ENCODE data around the gene ZC3H7A. TPM values are rescaled to one million over a fixed set of nuclear protein-coding genes. Genes with fewer than 3 reads are reported as not detected.
A peak's percentile ranks its signal among the peaks of the same experiment; 100 is the strongest.

ZC3H7A gene
- total and polyA plus RNA-seq, 2 of the 13 experiments (the other 11 are each of a cell fraction or from before 2014, with no cell fraction given): 29.2 to 36.8 TPM

- TF ChIP-seq NR2F1 (CRISPR knock-in tag; IDR thresholded peaks at IDR 0.05): no peak
- no peak for TF ChIP-seq MXD3 (CRISPR knock-in tag; IDR thresholded peaks at IDR 0.05)
- TF ChIP-seq MIER3 (CRISPR knock-in tag; IDR thresholded peaks at IDR 0.05; ENCODE audit: borderline replicate concordance): no peak
- peak; percentile 71; the same call in 1 of the 2 replicates for TF ChIP-seq ZMYM3 (CRISPR knock-in tag; IDR thresholded peaks at IDR 0.05)
- no peak for TF ChIP-seq AKAP8 (CRISPR knock-in tag; IDR thresholded peaks at IDR 0.05)
- TF ChIP-seq ZNF598 (CRISPR knock-in tag; IDR thresholded peaks at IDR 0.05; ENCODE audit: borderline replicate concordance): no peak
Measured at GRCh38 chr16:11759163-11759834, 37.8 kb downstream of the ZC3H7A start (continued).

GRCh38 chr16:11757671-11758545 lies 39.1 kb downstream of the ZC3H7A start:
- ChIA-PET POLR2A (interaction anchor here (0.6 to 3.9 kb wide), 4 partner anchors 10 to 65 kb away, joined by 3 to 74 read pairs (median 19); partner anchors contain the start of genes TXNDC11 and ZC3H7A), CTCF (ENCODE audit: low intra/inter-chr PET ratio, low total read pairs) (no interaction called here)
- Histone ChIP-seq H3K36me3 (replicated peaks in 1 of 2; ENCODE audit: control insufficient read depth in 1 of 2, insufficient read depth in 2 of 2, low read length in 2 of 2) (peaks cover 25 to 61% of the 10 kb centered on the region in 2 experiments), H3K4me2 (ENCODE audit: low read depth, low read length) (peak overlapping the region; percentile 28), H3K27ac (ENCODE audit: extremely low read length, insufficient read depth, low read length) (peak overlapping the region; percentile 43), H3K27me3 (ENCODE audit: control insufficient read depth in 1 of 2, insufficient read depth in 2 of 2, low read length in 2 of 2) (no peaks in the 10 kb centered on the region), H4K20me1 (ENCODE audit: insufficient read depth, low read length) (no peaks in the 10 kb centered on the region), H3K4me3 (replicated peaks in 1 of 3; ENCODE audit: insufficient read depth in 1 of 3, low read depth in 2 of 3, low read length in 3 of 3) (no peak overlapping the region), H3K9ac (ENCODE audit: insufficient read depth, low read depth, low read length) (no peak overlapping the region), H3K79me2 (ENCODE audit: insufficient read depth, low read length) (no peaks in the 10 kb centered on the region), H3K9me3 (ENCODE audit: low read length) (no peaks in the 10 kb centered on the region), H2AFZ (ENCODE audit: low read length) (no peak overlapping the region), H3K4me1 (ENCODE audit: insufficient read depth, low read length) (peaks cover 67% of the 10 kb centered on the region)
- in situ Hi-C loops (cut with HindIII; ENCODE audit: extremely low pct_ligation_motif_present, low pct_unique_long_range_greater_than_20kb) (no loop called here), intact Hi-C loops (cut with micrococcal nuclease; ENCODE audit: unreplicated experiment) (loop anchor here (2.0 kb wide), 1 partner anchor 29 kb away; no protein-coding TSS in a partner anchor)
- 56% methylated on average over 10 of the region's 10 CpGs for WGBS (ENCODE audit: low lambda C conversion rate)
- ATAC-seq: peak; percentile 58
- FAIRE-seq: peak; percentile 44
- no TSS peak for BruUV-seq (replicated peaks)
- DNase-seq (ENCODE audit: low spot score): peak; percentile 32
- no peak for TF ChIP-seq SP4 (CRISPR knock-in tag; IDR thresholded peaks at IDR 0.05)
- TF ChIP-seq ZNF761 (CRISPR knock-in tag; conservative IDR thresholded peaks at IDR 0.05): peak; percentile 31; the same call in 1 of the 2 replicates
- TF ChIP-seq SIX4 (CRISPR knock-in tag; IDR thresholded peaks at IDR 0.05): peak; percentile 34; the same call in 1 of the 2 replicates
- TF ChIP-seq CEBPG (CRISPR knock-in tag; IDR thresholded peaks at IDR 0.05): peak; percentile 52
- TF ChIP-seq ZFP82 (CRISPR knock-in tag; IDR thresholded peaks at IDR 0.05; ENCODE audit: borderline replicate concordance): 0 out of 2 replicates have a peak, but pooled peaks have one; percentile 53
- no peak for TF ChIP-seq NAIF1 (CRISPR knock-in tag; IDR thresholded peaks at IDR 0.05; ENCODE audit: borderline replicate concordance)
- TF ChIP-seq DMAP1 (CRISPR knock-in tag; IDR thresholded peaks at IDR 0.05): peak; percentile 40; the same call in 1 of the 2 replicates
- TF ChIP-seq ZBTB34 (CRISPR knock-in tag; IDR thresholded peaks at IDR 0.05): peak; percentile 64; the same call in 1 of the 2 replicates
- peak; percentile 55 for TF ChIP-seq ISL2 (CRISPR knock-in tag; IDR thresholded peaks at IDR 0.05)
- no peak for TF ChIP-seq FOXA1 (IDR thresholded peaks at IDR 0.05)
- TF ChIP-seq FOXA1 (CRISPR knock-in tag; IDR thresholded peaks at IDR 0.05): peak; percentile 55; the same call in 1 of the 2 replicates

Measured in HepG2 (cell line).